ENCODE results near the gene DMTF1.
A peak's percentile ranks its signal among the peaks of the same experiment; 100 is the strongest.

Gene DMTF1

DNA sequence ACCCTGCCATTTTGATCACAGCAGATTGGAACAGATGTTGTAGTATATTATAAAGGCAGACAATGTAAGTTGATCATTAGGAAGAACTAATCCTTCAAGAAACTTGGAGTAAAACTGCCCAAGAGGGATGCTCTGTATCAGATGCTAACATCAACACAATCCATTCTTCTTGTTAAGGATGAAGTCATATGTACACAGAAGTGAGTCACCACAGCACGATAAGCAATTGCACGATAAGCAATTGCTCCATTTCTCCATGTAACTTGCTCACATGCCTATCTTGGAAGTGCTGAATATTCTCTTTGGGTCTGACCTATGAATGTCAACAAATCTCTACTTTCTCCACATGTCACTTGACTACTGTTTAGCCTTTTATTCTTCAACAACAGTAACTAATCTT is 41.5 kb upstream of the DMTF1 start (continued):
- TF ChIP-seq ZNF513 (tag by site-specific recombination; IDR thresholded peaks at IDR 0.05) (no peak), ZNF23 (tag by site-specific recombination; IDR thresholded peaks at IDR 0.05; ENCODE audit: borderline replicate concordance) (no peak), SCRT2 (tag by site-specific recombination; IDR thresholded peaks at IDR 0.05) (no peak), ZNF18 (tag by site-specific recombination; IDR thresholded peaks at IDR 0.05) (no peak), ZNF843 (tag by site-specific recombination; IDR thresholded peaks at IDR 0.05) (0 out of 2 replicates have a peak, but pooled peaks have one; percentile 27), KLF17 (tag by site-specific recombination; IDR thresholded peaks at IDR 0.05) (no peak), YY2 (tag by site-specific recombination; IDR thresholded peaks at IDR 0.05) (no peak), ZXDB (tag by site-specific recombination; IDR thresholded peaks at IDR 0.05) (peak; percentile 55; the same call in 1 of the 2 replicates), ZNF768 (tag by site-specific recombination; IDR thresholded peaks at IDR 0.05) (no peak), ZNF174 (tag by site-specific recombination; IDR thresholded peaks at IDR 0.05) (no peak), ZNF223 (tag by site-specific recombination; IDR thresholded peaks at IDR 0.05) (no peak), ZNF138 (tag by site-specific recombination; IDR thresholded peaks at IDR 0.05; ENCODE audit: borderline replicate concordance) (no peak), ZBTB7A (tag by site-specific recombination; IDR thresholded peaks at IDR 0.05; ENCODE audit: low read depth) (no peak), ZNF830 (tag by site-specific recombination; IDR thresholded peaks at IDR 0.05; ENCODE audit: low read depth) (no peak), ZNF473 (tag by site-specific recombination; IDR thresholded peaks at IDR 0.05) (no peak), ZBTB21 (tag by site-specific recombination; IDR thresholded peaks at IDR 0.05) (peak; percentile 59), ZFP69B (tag by site-specific recombination; IDR thresholded peaks at IDR 0.05) (no peak), ZEB2 (tag by site-specific recombination; IDR thresholded peaks at IDR 0.05) (peak; percentile 61; the same call in 1 of the 2 replicates), KLF8 (tag by site-specific recombination; IDR thresholded peaks at IDR 0.05) (no peak), ZNF248 (tag by site-specific recombination; IDR thresholded peaks at IDR 0.05) (no peak), TRIM28 (IDR thresholded peaks at IDR 0.05; ENCODE audit: borderline replicate concordance, low read length) (peak; percentile 70; the same call in 1 of the 2 replicates), ZNF792 (tag by site-specific recombination; IDR thresholded peaks at IDR 0.05) (no peak), ZNF670 (tag by site-specific recombination; IDR thresholded peaks at IDR 0.05; ENCODE audit: low read depth) (no peak), ZNF548 (tag by site-specific recombination; IDR thresholded peaks at IDR 0.05) (no peak), ZNF19 (tag by site-specific recombination; IDR thresholded peaks at IDR 0.05; ENCODE audit: low read depth) (no peak)
- TF ChIP-seq, protein P1, sequence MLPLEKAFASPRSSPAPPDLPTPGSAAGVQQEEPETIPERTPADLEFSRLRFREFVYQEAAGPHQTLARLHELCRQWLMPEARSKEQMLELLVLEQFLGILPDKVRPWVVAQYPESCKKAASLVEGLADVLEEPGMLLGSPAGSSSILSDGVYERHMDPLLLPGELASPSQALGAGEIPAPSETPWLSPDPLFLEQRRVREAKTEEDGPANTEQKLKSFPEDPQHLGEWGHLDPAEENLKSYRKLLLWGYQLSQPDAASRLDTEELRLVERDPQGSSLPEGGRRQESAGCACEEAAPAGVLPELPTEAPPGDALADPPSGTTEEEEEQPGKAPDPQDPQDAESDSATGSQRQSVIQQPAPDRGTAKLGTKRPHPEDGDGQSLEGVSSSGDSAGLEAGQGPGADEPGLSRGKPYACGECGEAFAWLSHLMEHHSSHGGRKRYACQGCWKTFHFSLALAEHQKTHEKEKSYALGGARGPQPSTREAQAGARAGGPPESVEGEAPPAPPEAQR (tag by site-specific recombination; IDR thresholded peaks at IDR 0.05) = no peak
- TF ChIP-seq, protein P2, sequence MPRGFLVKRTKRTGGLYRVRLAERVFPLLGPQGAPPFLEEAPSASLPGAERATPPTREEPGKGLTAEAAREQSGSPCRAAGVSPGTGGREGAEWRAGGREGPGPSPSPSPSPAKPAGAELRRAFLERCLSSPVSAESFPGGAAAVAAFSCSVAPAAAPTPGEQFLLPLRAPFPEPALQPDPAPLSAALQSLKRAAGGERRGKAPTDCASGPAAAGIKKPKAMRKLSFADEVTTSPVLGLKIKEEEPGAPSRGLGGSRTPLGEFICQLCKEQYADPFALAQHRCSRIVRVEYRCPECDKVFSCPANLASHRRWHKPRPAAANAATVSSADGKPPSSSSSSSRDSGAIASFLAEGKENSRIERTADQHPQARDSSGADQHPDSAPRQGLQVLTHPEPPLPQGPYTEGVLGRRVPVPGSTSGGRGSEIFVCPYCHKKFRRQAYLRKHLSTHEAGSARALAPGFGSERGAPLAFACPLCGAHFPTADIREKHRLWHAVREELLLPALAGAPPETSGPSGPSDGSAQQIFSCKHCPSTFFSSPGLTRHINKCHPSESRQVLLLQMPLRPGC (tag by site-specific recombination; IDR thresholded peaks at IDR 0.05) = 0 out of 2 replicates have a peak, but pooled peaks have one; percentile 34
- TF ChIP-seq, protein P3, sequence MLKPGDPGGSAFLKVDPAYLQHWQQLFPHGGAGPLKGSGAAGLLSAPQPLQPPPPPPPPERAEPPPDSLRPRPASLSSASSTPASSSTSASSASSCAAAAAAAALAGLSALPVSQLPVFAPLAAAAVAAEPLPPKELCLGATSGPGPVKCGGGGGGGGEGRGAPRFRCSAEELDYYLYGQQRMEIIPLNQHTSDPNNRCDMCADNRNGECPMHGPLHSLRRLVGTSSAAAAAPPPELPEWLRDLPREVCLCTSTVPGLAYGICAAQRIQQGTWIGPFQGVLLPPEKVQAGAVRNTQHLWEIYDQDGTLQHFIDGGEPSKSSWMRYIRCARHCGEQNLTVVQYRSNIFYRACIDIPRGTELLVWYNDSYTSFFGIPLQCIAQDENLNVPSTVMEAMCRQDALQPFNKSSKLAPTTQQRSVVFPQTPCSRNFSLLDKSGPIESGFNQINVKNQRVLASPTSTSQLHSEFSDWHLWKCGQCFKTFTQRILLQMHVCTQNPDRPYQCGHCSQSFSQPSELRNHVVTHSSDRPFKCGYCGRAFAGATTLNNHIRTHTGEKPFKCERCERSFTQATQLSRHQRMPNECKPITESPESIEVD (tag by site-specific recombination; IDR thresholded peaks at IDR 0.05) = no peak
- TF ChIP-seq, protein P4, sequence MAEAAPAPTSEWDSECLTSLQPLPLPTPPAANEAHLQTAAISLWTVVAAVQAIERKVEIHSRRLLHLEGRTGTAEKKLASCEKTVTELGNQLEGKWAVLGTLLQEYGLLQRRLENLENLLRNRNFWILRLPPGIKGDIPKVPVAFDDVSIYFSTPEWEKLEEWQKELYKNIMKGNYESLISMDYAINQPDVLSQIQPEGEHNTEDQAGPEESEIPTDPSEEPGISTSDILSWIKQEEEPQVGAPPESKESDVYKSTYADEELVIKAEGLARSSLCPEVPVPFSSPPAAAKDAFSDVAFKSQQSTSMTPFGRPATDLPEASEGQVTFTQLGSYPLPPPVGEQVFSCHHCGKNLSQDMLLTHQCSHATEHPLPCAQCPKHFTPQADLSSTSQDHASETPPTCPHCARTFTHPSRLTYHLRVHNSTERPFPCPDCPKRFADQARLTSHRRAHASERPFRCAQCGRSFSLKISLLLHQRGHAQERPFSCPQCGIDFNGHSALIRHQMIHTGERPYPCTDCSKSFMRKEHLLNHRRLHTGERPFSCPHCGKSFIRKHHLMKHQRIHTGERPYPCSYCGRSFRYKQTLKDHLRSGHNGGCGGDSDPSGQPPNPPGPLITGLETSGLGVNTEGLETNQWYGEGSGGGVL (tag by site-specific recombination; IDR thresholded peaks at IDR 0.05) = no peak
- TF ChIP-seq, protein P5, sequence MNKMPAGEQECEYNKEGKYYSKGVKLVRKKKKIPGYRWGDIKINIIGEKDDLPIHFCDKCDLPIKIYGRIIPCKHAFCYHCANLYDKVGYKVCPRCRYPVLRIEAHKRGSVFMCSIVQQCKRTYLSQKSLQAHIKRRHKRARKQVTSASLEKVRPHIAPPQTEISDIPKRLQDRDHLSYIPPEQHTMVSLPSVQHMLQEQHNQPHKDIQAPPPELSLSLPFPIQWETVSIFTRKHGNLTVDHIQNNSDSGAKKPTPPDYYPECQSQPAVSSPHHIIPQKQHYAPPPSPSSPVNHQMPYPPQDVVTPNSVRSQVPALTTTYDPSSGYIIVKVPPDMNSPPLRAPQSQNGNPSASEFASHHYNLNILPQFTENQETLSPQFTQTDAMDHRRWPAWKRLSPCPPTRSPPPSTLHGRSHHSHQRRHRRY (tag by site-specific recombination; IDR thresholded peaks at IDR 0.05) = no peak

All from HEK293 (cell line).